Esophagus squamous epithelium (tissue), 5 donors: Measurements from ENCODE around the gene TBC1D14. TPM values are rescaled to one million over a fixed set of nuclear protein-coding genes. Genes with fewer than 3 reads are reported as not detected.

Source experiments
- DNase-seq: peaks from one replicate; lab custom pipeline; 2025; lab: John Stamatoyannopoulos, UW
- H3K27ac ChIP-seq, 4 donors: fragments of 200-600 bp; sonication (generic); one replicate each; pipeline ENCODE4 v1.5.1; 2016 to 2019; ENCODE audit warnings: mild to moderate bottlenecking in 1 of 4
- H3K27me3 ChIP-seq, 4 donors: fragments of 200-600 bp; sonication (generic); 1 replicate in 3 of 4; 2 replicates in 1 of 4; pipeline versions ENCODE4 v1.5.1 to v1.6.0; 2017 to 2021; ENCODE audit warnings: antibody characterized with exemption in 1 of 4
- H3K36me3 ChIP-seq, 3 donors: fragments of 200-600 bp; sonication (generic); one replicate each; pipeline ENCODE4 v1.5.1; 2016 to 2019
- H3K4me1 ChIP-seq, 3 donors: fragments of 200-600 bp; sonication (generic); one replicate each; pipeline ENCODE4 v1.5.1; 2017 to 2019
- H3K4me3 ChIP-seq, 4 donors: fragments of 200-600 bp; sonication (generic); 1 replicate in 3 of 4; 2 replicates in 1 of 4; pipeline ENCODE4 v1.5.1; 2016 to 2019; ENCODE audit warnings: mild to moderate bottlenecking in 2 of 4, moderate library complexity in 1 of 4
- H3K9me3 ChIP-seq, 3 donors: fragments of 200-600 bp; sonication (generic); one replicate each; pipeline ENCODE4 v1.5.1; 2016 to 2019
- POLR2A ChIP-seq, 4 donors: fragments of 450-650 bp; IDR thresholded peaks; one replicate each; pipeline ENCODE4 v1.6.1; 2017; ENCODE audit warnings: antibody characterized with exemption in 4 of 4, mild to moderate bottlenecking in 4 of 4, moderate library complexity in 3 of 4
- WGBS, 2 donors: methylation state at CpG; one replicate each; pipeline ENCODE4 v1.1.5; 2018; 5-methylcytosine and 5-hydroxymethylcytosine counted together
- intact Hi-C: fragments of 100-400 bp; cut with DNase I; formaldehyde crosslinking; loops from one replicate; pipeline ENCODE4 v1.15.0; 2022
- total RNA-seq, 4 donors: library from RNA; depleted of rRNA; stranded (reverse); fragments of >200 nt; gene quantifications; one replicate each; pipeline ENCODE4 v1.1.0, GENCODE V29; 2016
- TF ChIP-seq, protein P1 (sequence below), 6 experiments: fragments of 450-650 bp in 4 of 6; fragments of 200-600 bp in 2 of 6; sonication (generic) in 2 of 6; IDR thresholded peaks; one replicate each; pipeline ENCODE4 v1.5.1; 2016 to 2019; ENCODE audit warnings: antibody characterized with exemption in 6 of 6, mild to moderate bottlenecking in 4 of 6, moderate library complexity in 4 of 6
- donor health status: DM: yes; HTN: yes; CAD: no.

TBC1D14 gene
- total RNA-seq, 4 donors from 2014 or later, result 28.2 to 50.4 (median 42.1) TPM

DNA sequence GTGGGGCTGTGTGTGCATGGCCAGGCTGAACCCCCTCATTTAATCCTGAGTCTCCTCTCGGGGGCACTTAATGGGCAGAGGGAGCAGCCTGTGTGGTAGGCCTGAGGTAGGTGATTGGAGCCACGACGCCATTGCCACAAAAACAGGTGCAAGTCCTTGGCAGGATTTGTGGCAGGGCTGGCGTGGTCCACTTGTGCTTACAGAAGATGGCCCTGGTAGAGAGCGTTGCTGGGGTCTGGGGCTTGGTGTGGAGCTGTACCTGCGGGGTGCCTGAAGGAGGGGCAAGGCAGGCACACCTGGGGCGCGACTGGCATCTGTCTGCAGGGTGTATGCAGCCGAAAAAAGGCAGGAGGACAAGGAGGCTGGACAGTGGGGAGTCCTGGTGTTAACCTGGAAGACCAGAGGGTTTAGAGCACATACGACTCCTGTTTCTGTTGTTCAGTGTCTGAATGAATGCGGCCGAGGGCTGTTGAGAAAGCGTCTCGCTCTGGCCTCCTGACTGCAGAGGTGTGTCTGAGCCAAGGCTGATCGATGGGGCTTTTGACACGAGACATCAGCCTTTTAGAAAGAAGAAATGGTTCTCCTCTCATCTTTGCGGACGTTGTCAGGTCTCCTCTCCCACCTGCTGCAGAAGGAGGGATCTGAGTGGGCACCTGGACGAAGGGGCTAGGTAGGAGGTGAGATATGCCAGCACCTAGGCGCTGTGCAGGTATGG lies 52.0 kb downstream of the TBC1D14 start:
- TF ChIP-seq, protein P1, sequence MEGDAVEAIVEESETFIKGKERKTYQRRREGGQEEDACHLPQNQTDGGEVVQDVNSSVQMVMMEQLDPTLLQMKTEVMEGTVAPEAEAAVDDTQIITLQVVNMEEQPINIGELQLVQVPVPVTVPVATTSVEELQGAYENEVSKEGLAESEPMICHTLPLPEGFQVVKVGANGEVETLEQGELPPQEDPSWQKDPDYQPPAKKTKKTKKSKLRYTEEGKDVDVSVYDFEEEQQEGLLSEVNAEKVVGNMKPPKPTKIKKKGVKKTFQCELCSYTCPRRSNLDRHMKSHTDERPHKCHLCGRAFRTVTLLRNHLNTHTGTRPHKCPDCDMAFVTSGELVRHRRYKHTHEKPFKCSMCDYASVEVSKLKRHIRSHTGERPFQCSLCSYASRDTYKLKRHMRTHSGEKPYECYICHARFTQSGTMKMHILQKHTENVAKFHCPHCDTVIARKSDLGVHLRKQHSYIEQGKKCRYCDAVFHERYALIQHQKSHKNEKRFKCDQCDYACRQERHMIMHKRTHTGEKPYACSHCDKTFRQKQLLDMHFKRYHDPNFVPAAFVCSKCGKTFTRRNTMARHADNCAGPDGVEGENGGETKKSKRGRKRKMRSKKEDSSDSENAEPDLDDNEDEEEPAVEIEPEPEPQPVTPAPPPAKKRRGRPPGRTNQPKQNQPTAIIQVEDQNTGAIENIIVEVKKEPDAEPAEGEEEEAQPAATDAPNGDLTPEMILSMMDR (IDR thresholded peaks at IDR 0.05), result no peak
- TF ChIP-seq POLR2A (IDR thresholded peaks at IDR 0.05), result no peak
- H3K36me3 ChIP-seq, result no peaks in the 10 kb centered on the region
- H3K27ac ChIP-seq, result no peak overlapping the region
- WGBS, 2 donors, result 92 to 93% methylated on average over 17 to 19 of the region's 20 CpGs
- H3K27me3 ChIP-seq, result no peaks in the 10 kb centered on the region
- no peak for DNase-seq
- H3K4me1 ChIP-seq, result peaks cover 0 to 41% (median 2%) of the 10 kb centered on the region in 3 donors
- H3K4me3 ChIP-seq, result no peak overlapping the region
- intact Hi-C loops, result no loop called here
- no peaks in the 10 kb centered on the region for H3K9me3 ChIP-seq

DNA sequence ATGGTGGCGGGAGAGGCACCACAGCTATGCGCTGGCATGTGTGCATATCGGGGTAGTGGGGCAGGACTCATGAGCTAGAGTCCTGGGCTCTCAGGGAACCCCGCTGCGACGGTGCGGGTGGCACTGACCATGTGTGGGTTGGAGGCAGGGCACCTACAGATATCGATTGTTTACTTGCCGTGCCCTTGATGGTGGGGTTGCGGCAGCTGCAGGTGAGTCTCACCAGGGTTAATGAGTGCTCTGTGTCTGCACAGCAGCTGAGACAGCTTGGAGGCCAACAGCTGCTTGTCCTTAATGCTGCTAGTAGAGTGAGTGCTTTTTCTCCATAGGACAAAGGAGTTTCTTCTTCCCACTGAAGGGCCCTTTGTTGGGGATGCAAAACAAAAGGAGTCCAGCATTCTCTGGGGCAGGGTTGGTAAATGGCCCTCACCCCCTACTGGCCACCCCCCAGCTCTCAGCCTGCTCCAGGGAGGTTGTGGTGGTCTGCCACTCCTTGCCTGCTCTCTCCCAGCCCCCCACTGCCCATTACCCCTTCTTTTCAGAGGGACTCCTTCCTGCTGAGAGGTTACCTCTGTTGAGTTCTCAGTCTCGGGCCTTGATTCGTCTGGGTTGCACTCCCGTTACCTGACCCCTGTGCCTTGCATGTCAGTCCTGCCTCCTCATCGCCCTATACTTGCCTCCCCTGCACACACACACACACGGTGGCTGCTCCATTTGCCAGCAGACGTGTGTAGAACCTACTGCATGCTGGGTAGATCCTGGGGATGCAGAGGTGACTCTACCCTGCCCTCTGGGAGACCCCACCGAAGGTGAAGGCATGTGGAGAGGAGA lies 52.8 kb downstream of the TBC1D14 start:
- intact Hi-C loops, result no loop called here
- WGBS, 2 donors, result 75 to 92% methylated on average over 6 to 11 of the region's 17 CpGs
- H3K9me3 ChIP-seq, result no peaks in the 10 kb centered on the region
- H3K36me3 ChIP-seq, result peaks cover 0 to 3% (median 0%) of the 10 kb centered on the region in 3 donors
- no peak overlapping the region for H3K4me3 ChIP-seq
- H3K27me3 ChIP-seq, result no peaks in the 10 kb centered on the region
- no peak for TF ChIP-seq POLR2A (IDR thresholded peaks at IDR 0.05)
- TF ChIP-seq, protein P1 (IDR thresholded peaks at IDR 0.05), result no peak
- H3K27ac ChIP-seq, result no peak overlapping the region
- DNase-seq, result no peak
- peaks cover 0 to 34% (median 0%) of the 10 kb centered on the region in 3 donors for H3K4me1 ChIP-seq

DNA sequence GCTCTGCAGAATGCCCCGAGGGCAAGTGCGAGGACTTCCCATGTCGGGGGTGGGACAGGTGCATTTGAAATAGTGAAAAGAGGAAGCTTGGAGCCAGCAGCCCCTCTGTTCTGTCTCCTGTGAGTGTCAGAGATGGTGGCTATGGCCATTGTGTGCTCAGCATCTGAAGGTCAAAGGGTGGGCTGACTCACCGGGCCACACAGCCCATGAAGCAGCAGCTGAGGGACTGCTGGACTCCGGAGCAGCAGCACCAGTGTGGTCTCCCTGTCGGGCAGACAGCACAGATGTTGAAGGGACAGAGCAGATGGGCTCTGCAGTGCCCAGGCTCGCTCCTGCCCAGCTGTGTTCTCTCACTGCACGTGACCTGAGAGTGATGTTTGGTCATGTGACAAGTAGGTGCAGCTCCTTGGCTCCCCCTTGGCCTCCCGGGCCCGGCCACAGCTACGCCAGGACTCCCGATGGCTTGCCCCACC lies 53.5 kb downstream of the TBC1D14 start:
- intact Hi-C loops, result no loop called here
- H3K27ac ChIP-seq, result no peak overlapping the region
- H3K27me3 ChIP-seq, result no peaks in the 10 kb centered on the region
- no peak for TF ChIP-seq POLR2A (IDR thresholded peaks at IDR 0.05)
- TF ChIP-seq, protein P1 (IDR thresholded peaks at IDR 0.05), result no peak
- no peak overlapping the region for H3K4me3 ChIP-seq
- 81 to 82% methylated on average over 10 of the region's 12 CpGs for WGBS, 2 donors
- H3K36me3 ChIP-seq, result peaks cover 0 to 10% (median 0%) of the 10 kb centered on the region in 3 donors
- peaks cover 0 to 28% (median 0%) of the 10 kb centered on the region in 3 donors for H3K4me1 ChIP-seq
- H3K9me3 ChIP-seq, result no peaks in the 10 kb centered on the region
- no peak for DNase-seq

DNA sequence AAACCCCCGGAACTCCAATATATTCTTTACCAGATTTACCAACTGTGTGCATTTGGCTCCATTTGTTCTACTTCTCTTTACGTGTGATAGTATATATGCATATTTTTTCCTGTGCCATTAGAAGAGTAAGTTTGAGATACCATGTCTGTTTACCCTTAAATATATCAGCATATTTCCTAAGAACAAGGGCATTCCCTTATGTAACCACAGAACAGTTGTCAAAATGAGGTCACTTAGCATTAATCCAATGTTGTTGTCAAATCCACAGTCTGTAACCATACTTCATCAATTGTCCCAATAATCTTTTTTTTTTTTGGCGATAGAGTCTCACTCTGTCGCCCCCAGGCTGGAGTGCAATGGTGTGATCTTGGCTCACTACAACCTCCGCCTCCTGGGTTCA lies 55.2 kb downstream of the TBC1D14 start:
- intact Hi-C loops, result no loop called here
- no peak for DNase-seq
- Histone ChIP-seq H3K36me3 (peaks cover 0 to 27% (median 5%) of the 10 kb centered on the region in 3 donors), H3K9me3 (no peaks in the 10 kb centered on the region), H3K27ac (no peak overlapping the region), H3K27me3 (no peaks in the 10 kb centered on the region), H3K4me1 (peaks cover 0 to 28% (median 0%) of the 10 kb centered on the region in 3 donors), H3K4me3 (no peak overlapping the region)
- WGBS, 2 donors, result 85 to 87% methylated on average over 5 of the region's 5 CpGs
- no peak for TF ChIP-seq POLR2A (IDR thresholded peaks at IDR 0.05)
- TF ChIP-seq, protein P1 (IDR thresholded peaks at IDR 0.05), result no peak

DNA sequence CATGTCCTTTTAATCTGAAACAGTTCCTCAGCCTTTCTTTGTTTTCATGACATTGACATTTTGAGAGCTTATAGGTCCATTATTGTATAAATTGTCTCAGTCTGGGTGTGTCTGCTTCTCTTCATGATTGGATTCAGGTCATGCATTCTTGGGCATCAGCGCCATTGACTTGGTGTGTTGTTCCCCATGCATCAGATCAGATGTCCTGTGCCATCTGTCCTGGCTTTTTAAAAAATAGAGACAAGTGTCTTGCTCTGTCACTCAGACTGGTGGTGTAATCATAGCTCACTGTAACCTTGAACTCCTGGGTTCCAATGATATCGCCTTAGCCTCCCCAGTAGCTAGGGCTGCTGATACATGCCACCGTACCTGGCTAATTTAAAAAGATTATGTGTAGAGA lies 55.7 kb downstream of the TBC1D14 start:
- H3K4me3 ChIP-seq, result no peak overlapping the region
- intact Hi-C loops, result no loop called here

More for the DNA sequence above, 55.7 kb downstream of the TBC1D14 start:
- DNase-seq, result no peak
- WGBS, 2 donors, result 95 to 100% methylated on average over 2 to 3 of the region's 3 CpGs
- TF ChIP-seq, protein P1 (IDR thresholded peaks at IDR 0.05), result no peak
- TF ChIP-seq POLR2A (IDR thresholded peaks at IDR 0.05), result no peak
- H3K4me1 ChIP-seq, result peaks cover 0 to 28% (median 0%) of the 10 kb centered on the region in 3 donors
- H3K36me3 ChIP-seq, result peaks cover 0 to 32% (median 5%) of the 10 kb centered on the region in 3 donors
- H3K27ac ChIP-seq, result no peak overlapping the region
- H3K27me3 ChIP-seq, result no peaks in the 10 kb centered on the region
- no peaks in the 10 kb centered on the region for H3K9me3 ChIP-seq
